HG03342 (cell line): Measurements from ENCODE around the gene ROBO2.

Experiments
- ATAC-seq: cut with Tn5 transposase; IDR thresholded peaks from one replicate; pipeline ENCODE4 v1.9.1; 2021; ENCODE audit warnings: mild to moderate bottlenecking, moderate library complexity; ENCODE audit not compliant: unreplicated experiment

Gene ROBO2

DNA sequence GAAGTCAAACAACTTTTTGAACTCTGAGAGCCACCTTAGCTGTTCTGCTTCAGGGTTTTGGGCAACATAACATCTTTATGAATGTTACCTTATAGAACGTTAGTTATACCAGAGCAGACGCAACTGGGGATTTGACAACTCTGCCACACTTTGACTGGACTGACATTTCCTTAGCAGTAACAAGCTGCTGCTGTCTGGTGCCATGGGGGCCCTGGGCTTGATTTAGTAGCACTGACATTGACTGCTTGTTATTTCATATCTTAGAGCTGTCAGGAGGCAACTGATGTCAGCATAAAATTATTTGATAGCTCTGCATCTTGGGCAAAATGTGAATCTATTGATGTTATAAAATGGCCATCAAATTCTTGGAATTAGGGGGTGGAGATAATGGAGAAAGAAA lies 285.4 kb downstream of the ROBO2 start:
- ATAC-seq = no peak

DNA sequence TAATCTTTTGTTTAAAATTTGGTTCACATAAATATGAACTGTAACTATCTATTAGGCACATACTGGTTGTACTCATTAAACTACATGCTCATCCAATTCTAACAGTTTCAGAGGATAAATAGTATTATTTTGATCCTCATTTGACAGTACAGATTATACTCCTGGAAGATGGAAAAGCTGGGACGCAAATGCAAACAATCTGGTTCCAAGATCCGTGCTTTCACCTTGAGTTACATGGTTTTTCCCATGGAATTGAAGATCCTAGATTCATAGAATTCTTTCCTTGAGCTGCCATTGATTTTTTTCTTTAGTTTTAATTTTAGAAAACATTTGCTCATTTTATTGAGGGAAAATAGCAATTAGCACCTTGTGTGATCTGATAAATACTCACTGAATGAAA lies 285.8 kb downstream of the ROBO2 start:
- no peak for ATAC-seq

DNA sequence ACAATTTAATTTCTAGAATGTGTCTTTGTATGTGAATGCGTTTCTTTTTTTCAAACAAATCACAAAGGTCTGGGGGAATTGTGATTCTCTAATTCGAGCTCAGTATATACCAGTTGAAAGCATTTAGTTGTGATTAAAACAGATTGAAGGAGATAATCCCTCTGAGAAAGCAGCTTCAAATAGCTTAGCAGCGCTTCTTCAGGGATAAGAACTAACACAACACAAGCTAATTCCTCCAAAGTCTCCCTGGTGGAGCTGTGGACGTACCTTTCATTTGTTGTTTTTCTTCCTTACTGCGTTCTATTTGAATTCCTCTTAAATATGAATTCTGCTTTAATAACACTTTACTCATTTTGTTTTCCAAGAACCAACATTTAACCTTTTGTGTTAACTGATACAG lies 286.7 kb downstream of the ROBO2 start:
- ATAC-seq = no peak

DNA sequence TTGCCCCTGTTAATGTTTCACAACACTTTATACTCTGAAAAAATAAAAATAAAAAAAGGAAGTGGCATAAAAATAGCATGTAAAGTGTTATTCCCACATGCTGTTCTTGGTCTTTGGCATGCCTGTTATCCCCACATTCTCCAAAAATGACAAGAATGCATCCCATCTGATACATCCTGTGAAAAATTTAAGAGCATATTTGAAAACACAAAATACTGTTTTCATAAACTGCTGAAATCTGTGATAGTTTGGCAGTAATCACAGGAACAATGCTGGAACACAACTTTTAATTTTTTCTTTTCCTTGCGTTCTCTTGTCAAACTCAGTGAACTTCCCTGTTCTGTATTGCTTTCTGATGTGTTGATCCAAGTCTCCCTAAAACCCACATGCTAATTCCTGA lies 288.8 kb downstream of the ROBO2 start:
- no peak for ATAC-seq

DNA sequence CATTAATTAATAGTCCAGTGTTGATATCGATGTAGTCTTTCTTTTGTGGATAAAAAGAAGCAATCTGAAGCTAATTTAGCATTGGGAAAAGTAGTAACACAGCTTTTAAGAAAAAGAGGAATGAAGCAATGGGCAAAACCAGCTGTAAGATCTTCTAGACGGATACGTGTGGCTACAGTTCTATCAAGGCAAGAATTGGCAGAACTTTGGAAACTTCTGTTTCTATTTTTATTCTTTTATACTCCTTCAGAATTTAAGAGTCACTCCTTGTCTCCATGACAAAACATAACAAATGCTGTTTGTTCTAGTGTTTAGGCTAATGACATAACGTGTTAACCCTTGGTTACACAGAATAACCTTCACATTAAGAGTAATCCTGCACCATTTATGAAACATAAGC lies 289.2 kb downstream of the ROBO2 start:
- no peak for ATAC-seq

DNA sequence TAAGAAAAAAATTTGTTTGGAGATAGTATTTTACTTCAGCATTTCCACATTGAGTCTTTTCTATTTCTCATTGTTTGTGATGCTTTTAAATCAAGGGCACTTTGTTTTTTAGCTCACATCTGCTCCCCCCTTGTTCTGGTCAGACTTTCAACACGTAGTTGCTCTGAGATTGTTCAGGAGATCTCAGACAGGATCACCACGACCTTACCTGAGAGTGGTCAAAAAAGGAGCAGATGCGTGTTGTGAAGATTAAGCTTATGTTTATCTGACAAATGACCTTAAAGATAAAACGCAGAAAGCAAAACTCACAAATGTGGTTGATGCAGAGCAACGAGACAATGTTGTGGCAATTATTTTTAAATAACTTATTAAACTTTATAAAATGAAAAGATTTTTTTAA lies 298.3 kb downstream of the ROBO2 start:
- ATAC-seq = no peak

DNA sequence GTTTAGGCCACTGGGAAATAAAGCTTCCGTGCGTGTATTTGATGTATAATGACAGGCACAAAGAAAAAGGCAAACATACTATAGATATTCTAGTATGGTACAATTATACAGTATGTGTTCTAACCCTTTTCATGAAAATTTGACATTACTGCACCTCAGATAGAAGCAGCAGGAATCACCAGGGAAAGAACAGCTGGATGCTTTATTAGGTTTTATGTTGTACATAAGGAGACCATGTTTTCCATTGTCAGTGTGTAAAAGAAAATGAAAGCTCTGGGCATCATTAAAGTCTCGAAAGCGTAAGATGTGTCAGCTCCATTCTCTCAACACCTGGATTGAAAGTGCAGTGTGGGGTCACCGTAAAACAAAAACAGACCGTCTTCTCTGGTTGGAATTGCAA lies 302.1 kb downstream of the ROBO2 start:
- ATAC-seq = no peak

DNA sequence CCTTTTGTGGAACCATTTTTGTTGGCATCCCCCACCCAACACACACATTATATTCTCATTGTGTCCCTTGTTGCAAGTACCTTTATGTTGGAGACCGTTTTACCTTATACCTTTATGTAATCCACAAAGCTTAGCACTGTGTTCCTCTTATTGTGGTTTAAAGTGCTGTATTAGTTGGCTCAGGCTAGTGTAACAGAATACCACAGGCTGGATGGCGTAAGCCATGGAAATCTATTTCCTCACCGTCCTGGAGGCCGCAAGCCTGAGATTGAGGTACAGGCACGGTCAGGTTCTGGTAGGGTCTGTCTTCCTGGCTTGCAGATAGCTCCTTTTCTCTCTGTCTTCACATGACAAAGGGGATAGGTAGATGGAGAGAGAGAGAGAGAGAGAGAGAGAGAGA lies 302.8 kb downstream of the ROBO2 start:
- no peak for ATAC-seq

DNA sequence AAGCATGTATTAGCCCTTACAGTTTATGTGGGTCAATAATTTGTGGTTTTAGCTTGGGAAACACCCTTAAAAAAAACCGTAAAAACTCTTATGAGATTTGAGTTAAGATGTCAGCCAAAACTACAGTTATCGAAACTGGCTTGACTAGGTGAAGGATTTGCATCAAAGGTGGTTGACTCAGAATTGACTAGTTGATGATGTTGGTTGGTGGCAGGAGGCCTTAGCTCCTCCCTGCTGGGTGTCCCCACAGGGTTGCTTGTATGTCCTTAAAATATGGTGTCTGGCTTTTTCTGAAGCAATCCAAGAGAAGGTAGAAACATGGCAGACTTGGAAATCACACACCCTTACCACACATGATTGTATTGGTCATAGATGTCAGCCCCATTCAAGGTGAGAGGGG lies 305.1 kb downstream of the ROBO2 start:
- ATAC-seq = no peak

DNA sequence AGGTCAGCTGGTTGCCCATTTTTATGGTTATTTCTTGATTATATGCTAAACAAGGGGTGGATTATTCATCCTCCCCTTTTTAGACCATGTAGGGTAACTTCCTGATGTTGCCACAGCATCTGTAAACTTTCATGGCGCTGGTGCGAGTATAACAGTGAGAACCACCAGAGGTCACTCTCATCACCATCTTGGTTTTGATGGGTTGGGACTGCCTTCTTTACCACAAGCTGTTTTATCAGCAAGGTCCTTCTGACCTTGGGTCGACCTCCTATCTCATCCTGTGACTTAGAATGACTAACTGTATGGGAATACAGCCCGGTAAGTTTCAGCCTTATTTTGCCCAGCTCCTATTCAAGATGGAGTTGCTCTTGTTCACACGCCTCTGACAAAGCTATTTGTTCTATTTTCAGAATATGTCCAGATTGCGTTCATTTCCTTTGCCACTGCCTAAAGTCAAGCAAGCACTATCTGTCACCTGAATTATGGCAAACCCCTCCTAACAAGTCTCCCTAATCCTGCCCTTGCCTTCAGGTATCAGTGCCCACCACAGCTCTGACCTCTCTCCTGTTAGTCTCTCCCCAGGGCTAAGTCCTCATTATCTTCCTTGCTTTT lies 308.5 kb downstream of the ROBO2 start:
- no peak for ATAC-seq

DNA sequence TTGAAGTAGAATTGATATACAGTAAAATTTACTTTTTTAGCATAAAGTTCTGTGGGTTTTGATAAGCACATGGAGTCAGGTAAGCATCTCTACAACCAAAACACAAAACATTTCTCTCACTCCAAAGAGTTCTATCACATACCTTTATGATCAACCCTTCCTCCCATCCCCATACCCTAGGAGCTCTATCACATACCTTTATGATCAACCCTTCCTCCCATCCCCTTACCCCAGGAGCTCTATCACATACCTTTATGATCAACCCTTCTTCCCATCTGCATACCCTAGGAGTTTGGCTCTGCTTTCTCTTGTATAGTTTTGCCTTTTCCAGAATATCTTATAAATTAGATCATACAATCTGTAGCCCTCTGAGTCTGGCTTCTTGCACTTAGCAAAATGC lies 315.1 kb downstream of the ROBO2 start:
- no peak for ATAC-seq

DNA sequence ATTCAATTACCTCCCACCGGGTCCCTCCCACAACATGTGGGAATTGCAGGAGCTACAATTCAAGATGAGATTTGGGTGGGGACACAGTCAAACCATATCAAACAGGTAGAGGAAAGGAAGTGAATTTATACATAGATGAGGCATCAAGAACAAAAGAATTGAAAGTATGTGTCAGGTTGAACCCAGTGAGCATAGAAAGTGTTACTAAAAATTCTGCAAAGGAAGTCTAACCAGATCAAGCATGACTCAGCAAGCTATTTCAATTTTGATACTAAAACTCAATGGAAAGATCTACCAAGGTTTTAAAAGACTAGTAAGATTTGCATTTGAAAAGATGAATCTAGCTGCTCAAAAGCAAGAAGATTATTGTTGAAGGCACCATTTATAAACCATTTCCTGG lies 323.0 kb downstream of the ROBO2 start:
- no peak for ATAC-seq

DNA sequence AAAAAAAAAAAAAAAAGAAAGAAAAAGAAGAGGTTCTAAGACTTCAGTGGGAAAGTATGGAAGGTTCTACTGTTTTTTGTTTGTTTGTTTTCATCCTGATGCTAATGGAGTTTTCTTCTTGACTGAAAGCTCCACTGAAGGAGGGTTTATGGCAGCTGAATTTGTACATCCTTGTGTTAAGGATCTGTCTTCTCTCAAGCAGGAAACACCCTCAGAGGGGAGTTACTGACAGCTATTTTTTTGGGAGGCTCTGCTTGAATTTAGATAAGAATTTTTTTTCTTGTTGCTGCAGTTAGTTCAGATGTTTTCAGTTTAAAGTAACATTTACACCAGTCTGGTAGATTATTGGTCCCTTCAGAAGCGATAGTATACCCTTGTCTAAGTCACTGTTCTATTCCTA lies 325.3 kb downstream of the ROBO2 start:
- ATAC-seq = no peak

DNA sequence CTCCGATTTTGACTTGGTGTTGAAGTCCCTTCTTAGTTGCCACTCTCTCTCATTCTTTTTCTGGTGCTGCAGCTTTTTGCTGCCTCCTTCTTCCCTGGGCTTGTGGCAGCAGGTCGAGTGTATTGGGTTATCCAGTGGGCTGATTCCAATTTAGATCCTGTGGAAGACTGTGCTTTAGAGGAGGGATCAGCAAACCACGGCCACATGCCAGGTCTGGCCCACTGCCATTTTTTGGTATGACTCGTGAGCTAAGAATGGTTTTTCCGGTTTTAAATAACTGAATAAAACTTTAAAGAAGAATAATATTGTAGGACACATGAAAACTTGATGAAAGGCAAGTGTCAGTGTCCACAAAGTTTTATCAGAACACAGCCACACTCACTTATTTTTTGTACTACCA lies 330.5 kb downstream of the ROBO2 start:
- no peak for ATAC-seq

DNA sequence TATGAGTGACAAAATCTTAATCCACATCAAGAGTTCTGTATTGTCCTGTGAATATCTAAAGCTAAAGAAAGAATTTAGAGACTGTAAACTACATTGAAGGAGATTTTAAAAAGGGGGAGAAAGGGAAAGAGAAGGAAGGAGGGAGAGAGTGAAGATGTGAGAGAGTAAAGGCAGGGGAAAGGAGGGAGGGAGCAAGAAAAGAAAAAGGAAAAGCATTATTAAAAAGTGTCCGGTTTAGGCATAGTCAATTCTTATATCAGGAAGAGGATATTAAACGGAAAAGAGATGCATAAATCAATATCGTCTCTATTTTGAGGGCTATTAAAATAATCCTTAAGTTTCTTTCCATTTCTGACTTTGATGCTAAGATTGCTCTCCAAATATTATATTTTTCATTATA lies 332.1 kb downstream of the ROBO2 start:
- ATAC-seq = no peak

DNA sequence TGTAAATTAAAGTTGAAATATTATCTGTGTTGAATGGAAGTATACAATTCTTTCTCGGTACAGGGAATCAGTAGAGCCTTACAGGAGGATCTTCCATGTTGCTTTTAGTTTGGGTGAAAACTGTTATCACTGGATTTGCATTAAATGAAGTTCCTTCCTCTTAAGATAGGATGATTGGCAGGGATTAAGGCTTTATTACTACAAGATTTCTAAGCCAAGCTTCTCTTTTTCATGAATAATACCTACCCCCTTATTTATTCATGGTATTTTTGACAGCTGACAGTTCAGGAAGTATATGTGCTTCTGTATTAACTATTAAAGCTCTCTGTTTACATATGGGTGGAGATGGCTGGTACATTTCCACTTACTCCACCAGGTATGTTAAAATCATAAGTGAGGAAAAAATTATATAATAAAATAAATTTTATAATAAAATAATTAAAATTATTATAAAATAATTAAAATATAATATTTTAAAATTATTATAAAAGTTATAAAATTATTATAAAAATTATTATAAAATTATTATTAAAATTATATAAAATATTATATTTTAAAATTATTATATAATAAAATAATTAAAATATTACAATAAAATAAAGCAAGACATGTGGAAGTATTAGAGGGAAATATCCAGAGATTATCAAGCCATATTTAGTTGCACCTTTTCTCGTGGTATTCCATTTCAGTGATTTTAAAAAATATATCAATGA lies 332.9 kb downstream of the ROBO2 start:
- ATAC-seq = no peak

DNA sequence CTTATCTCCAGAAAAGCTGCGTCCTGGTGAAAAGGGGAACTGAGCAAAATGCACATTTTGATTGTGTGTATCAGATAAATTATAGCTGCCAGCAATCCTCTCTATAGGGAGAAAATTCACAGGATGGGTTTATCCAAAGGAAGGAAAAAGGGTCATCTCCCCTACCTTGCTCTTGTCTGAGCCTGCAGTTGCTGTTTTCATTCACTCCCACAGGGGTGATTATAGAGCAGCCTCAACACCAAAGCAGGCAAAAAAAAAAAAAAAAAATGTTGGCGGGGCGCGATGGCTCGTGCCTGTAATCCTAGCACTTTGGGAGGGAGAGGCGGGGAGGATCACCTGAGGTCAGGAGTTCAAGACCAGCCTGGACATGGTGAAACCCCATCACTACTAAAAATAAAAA lies 333.7 kb downstream of the ROBO2 start:
- ATAC-seq = no peak

DNA sequence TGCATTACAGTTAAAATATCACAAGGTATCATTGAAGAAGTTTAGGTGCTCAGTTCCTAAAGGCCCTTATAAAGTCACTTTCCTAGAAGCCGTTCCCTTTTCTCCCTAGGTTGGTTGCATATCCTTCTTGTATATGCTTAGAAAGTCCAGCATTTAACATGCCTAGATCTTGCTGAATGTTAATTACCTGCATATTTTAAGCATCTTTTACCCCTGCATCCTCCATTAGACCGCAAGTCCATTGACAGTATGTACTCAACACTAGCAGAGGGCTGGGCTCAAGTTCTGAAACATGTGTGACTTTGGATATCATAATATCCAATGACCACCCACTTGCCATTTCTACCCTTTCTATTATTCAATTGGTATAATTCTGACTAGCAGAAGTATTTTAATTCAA lies 336.6 kb downstream of the ROBO2 start:
- ATAC-seq = no peak

DNA sequence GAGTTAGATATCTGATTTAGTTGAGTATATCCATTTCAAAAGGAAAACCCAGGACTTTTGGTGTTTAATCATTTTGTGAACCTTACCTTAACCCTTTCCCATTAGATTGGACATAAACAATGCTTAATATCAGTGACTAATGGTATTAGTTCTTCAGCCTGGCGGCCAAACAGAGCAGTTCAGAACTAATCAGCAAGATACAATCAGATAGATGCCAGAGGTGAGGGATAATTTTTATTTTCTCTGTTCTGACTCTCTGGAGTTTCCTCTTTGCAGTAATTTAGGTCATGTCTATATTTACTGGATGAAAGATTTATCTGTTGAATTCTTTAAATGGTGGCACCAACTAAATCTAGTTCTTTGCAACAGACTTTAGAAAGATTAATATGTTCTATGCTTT lies 337.8 kb downstream of the ROBO2 start:
- no peak for ATAC-seq

DNA sequence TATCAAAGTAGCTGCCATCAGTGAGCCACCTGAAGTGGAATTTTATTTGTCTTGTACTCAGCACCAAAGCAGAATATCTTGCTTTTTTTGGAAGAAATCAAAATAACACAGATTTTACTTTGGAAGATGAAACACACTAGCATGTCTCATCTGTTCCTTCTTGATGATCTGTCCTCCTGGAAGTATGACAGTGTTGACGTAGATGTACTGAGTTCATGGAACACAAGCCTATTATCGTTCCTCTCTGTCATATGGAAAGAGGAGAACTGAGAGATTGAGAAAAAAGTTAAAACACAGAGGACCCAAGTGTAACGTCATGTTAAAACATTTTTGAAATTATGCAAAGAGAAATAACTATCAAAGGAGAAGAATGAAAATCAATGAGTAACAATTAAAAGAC lies 340.2 kb downstream of the ROBO2 start:
- no peak for ATAC-seq

DNA sequence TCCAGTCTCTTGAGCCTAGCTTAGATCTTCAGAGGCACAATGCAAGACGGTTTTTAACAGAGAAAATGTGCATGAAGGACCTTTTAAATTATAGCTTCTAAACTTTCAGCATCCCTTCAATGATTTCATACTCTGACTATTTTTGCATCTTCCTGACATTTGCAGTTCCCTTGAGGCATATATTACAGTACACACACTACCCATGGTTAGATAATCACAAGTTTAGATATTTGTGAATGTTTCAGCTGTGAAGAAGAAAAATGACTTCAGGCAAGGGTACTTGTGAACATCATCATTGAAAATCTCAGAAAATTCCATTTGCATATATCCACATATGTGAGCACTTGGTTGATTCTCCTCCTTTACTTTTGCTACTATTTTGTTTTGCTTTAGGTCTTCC lies 341.5 kb downstream of the ROBO2 start:
- no peak for ATAC-seq

DNA sequence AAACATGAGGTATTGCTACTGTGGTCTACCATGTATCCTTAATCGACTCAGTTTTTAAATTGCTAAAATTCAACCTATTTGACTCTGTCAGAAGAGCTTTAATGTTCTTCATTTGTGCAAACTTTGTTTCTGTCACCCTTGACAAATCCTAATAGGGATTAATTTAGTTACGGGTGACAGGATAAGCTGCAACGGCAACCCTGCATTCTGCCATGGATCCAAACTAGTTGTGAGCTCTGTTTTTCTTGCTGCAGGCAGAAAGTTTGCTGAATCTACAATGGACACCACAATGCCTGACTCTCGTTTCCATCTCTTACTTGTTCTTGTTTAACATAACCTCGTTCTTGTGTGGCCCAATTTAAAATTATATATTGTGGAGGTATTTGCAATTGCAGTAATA lies 352.3 kb downstream of the ROBO2 start:
- ATAC-seq = no peak

DNA sequence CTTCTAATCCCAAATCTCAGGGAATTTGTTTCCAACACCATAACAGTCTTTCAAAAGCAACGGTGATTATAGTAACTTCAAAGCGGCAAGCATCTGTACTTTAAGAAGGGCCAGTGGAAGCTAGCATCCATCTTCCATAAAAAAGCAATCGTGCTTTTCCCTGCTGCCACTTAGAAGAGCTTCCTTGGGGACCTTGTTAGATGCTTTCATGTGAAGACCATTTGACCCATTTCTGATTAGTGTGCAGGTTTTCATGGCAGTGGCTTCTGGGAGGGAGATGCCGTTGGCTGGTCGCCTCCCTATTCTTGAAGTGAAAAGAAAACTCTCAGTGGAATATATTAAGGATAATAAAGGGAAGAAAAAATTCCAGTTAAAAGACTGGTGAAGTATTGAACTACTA lies 354.1 kb downstream of the ROBO2 start:
- no peak for ATAC-seq
